Loucy (cell line): ENCODE measurements around the gene RCL1.

Experiments
- CTCF ChIP-seq: fragments of 200-600 bp; sonication (generic); conservative IDR thresholded peaks from 2 replicates; pipeline ENCODE4 v1.5.1; 2014; ENCODE audit warnings: mild to moderate bottlenecking, antibody characterized with exemption, low read length
- EZH2phosphoT487 ChIP-seq: fragments of 200-600 bp; IDR thresholded peaks from 2 replicates; pipeline ENCODE4 v1.6.1; 2018; ENCODE audit warnings: antibody characterized with exemption, mild to moderate bottlenecking, moderate library complexity, borderline replicate concordance

GRCh38 chr9:4836676-4837075 is 43.9 kb downstream of the RCL1 start:
- TF ChIP-seq CTCF (no peak), EZH2phosphoT487 (no peak)
